Hematopoietic multipotent progenitor cell treated with erythropoietin and hydrocortisone succinate and interleukin-3 and kit ligand, for 6 days (in vitro differentiated cells): ENCODE data around the gene TBC1D1.

ENCODE experiments used
- DNase-seq: peaks from one replicate; pipeline ENCODE4 v3.0.0-alpha.2; 2015

Gene TBC1D1

GRCh38 chr4:37890801-37891259 lies at the start of gene TBC1D1:
TBC1D1 (plus strand) TSS chr4:37891084; CDS start chr4:37902096, 11,012 bp downstream.
- peak; percentile 28 for DNase-seq

- no peak for DNase-seq
Observed at GRCh38 chr4:37844204-37844603, 46.7 kb upstream of the TBC1D1 start.

GRCh38 chr4:37845201-37845600 lies 45.7 kb upstream of the TBC1D1 start:
- DNase-seq: no peak

GRCh38 chr4:37847311-37847884 lies 43.5 kb upstream of the TBC1D1 start:
- DNase-seq: no peak

GRCh38 chr4:37852376-37852775 lies 38.5 kb upstream of the TBC1D1 start:
- DNase-seq: no peak

- DNase-seq: no peak
Observed at GRCh38 chr4:37858112-37858511, 32.8 kb upstream of the TBC1D1 start.

- no peak for DNase-seq
Observed at GRCh38 chr4:37858872-37859271, 32.0 kb upstream of the TBC1D1 start.

- no peak for DNase-seq
Observed at GRCh38 chr4:37860266-37860665, 30.6 kb upstream of the TBC1D1 start.

- DNase-seq: no peak
Observed at GRCh38 chr4:37862961-37863360, 27.9 kb upstream of the TBC1D1 start.

- DNase-seq: peak; percentile 22
Observed at GRCh38 chr4:37864786-37865185, 26.1 kb upstream of the TBC1D1 start.

GRCh38 chr4:37865450-37865849 lies 25.4 kb upstream of the TBC1D1 start:
- no peak for DNase-seq

- DNase-seq: no peak
Observed at GRCh38 chr4:37867102-37867501, 23.8 kb upstream of the TBC1D1 start.

GRCh38 chr4:37868238-37868637 lies 22.6 kb upstream of the TBC1D1 start:
- DNase-seq: no peak

- DNase-seq: no peak
Observed at GRCh38 chr4:37872310-37872988, 18.4 kb upstream of the TBC1D1 start.

GRCh38 chr4:37873386-37873785 lies 17.5 kb upstream of the TBC1D1 start:
- DNase-seq: no peak

- no peak for DNase-seq
Observed at GRCh38 chr4:37876156-37876555, 14.7 kb upstream of the TBC1D1 start.

- peak; percentile 40 for DNase-seq
Observed at GRCh38 chr4:37879365-37879764, 11.5 kb upstream of the TBC1D1 start.

GRCh38 chr4:37881811-37882210 lies 9.1 kb upstream of the TBC1D1 start:
- DNase-seq: no peak

GRCh38 chr4:37882665-37883296 lies 8.1 kb upstream of the TBC1D1 start:
- peak; percentile 17 for DNase-seq

GRCh38 chr4:37884855-37885487 lies 5.9 kb upstream of the TBC1D1 start:
- DNase-seq: no peak

- DNase-seq: peak; percentile 48
Observed at GRCh38 chr4:37885496-37885895, 5.4 kb upstream of the TBC1D1 start.

GRCh38 chr4:37889849-37890800 lies 759 bp upstream of the TBC1D1 start:
- DNase-seq: peak; percentile 50
